Measurements from ENCODE around the gene TLE6.
"Not testable (repeated sequence)": the region's sequence is repeated elsewhere in the genome, so short reads cannot be mapped to it uniquely, and the experiment has no call there.

The TLE6 gene

DNA sequence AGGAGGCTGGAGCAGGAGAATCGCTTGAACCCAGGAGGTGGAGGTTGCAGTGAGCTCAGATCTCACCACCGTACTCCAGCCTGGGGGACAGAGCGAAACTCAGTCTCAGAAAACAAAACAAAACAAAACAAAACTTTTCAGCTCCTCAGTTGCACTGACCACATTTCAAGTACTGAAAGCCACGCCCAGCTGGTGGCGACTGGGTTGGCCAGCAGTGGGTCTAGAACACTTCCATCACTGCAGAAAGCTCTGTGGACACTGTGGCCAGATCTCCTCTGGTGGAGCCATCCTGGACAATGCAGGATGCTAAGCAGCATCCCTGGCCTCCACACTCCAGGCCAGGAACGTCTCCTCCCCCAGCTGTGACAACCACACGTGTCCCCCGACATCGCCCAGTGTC lies 30.6 kb downstream of the TLE6 start:
- Histone ChIP-seq H3K4me1 (ENCODE audit: insufficient read depth, low read length, poor library complexity, severe bottlenecking) (no peaks in the 10 kb centered on the region), H2AFZ (ENCODE audit: low read length) (no peak overlapping the region), H3K79me2 (ENCODE audit: insufficient read depth, low read length) (no peaks in the 10 kb centered on the region), H3K4me2 (ENCODE audit: low read depth, low read length, poor library complexity, severe bottlenecking) (no peak overlapping the region), H3K9me3 (ENCODE audit: insufficient read depth, low read depth, low read length) (no peaks in the 10 kb centered on the region), H3K9me2 (replicated peaks; ENCODE audit: low read depth, low read length) (no peaks in the 10 kb centered on the region), H3K9ac (ENCODE audit: low read depth, low read length, poor library complexity, severe bottlenecking) (no peak overlapping the region), H3K36me3 (ENCODE audit: insufficient read depth, low read length) (no peaks in the 10 kb centered on the region), H3K4me3 (ENCODE audit: low read length, poor library complexity, severe bottlenecking) (no peak overlapping the region), H4K20me1 (ENCODE audit: insufficient read depth, low read length, poor library complexity, severe bottlenecking) (no peaks in the 10 kb centered on the region), H3K27me3 (ENCODE audit: insufficient read depth, low read length, poor library complexity, severe bottlenecking) (no peaks in the 10 kb centered on the region), H3F3A (ENCODE audit: low read depth) (no peaks in the 10 kb centered on the region)
- TF ChIP-seq, protein P1, sequence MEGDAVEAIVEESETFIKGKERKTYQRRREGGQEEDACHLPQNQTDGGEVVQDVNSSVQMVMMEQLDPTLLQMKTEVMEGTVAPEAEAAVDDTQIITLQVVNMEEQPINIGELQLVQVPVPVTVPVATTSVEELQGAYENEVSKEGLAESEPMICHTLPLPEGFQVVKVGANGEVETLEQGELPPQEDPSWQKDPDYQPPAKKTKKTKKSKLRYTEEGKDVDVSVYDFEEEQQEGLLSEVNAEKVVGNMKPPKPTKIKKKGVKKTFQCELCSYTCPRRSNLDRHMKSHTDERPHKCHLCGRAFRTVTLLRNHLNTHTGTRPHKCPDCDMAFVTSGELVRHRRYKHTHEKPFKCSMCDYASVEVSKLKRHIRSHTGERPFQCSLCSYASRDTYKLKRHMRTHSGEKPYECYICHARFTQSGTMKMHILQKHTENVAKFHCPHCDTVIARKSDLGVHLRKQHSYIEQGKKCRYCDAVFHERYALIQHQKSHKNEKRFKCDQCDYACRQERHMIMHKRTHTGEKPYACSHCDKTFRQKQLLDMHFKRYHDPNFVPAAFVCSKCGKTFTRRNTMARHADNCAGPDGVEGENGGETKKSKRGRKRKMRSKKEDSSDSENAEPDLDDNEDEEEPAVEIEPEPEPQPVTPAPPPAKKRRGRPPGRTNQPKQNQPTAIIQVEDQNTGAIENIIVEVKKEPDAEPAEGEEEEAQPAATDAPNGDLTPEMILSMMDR (conservative IDR thresholded peaks at IDR 0.05; ENCODE audit: low read length) = no peak
- no peak for TF ChIP-seq EZH2phosphoT487 (IDR thresholded peaks at IDR 0.05; ENCODE audit: borderline replicate concordance)

DNA sequence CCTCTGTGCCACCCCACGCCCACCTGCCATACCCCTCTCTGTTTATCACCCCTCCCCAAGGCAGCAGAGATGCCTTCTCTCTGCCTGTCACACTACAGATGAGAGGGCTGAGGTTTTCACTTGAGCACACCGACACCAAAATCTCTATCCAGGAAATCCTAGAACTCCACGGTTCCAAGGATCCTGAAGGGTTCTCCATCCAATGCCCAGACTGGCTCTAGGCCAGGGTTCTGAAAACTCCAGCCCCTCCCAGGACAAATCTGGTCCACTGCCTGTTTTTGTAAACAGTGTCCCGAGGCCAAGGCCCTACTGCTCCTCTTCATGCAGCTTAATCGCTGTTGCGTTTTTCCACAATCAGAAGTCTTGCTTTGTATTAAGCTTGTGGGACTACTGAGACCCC lies 31.6 kb downstream of the TLE6 start:
- H3K4me3 ChIP-seq (ENCODE audit: low read length, poor library complexity, severe bottlenecking) = no peak overlapping the region
- no peak overlapping the region for H3K4me2 ChIP-seq (ENCODE audit: low read depth, low read length, poor library complexity, severe bottlenecking)
- H2AFZ ChIP-seq (ENCODE audit: low read length) = no peak overlapping the region
- H3K79me2 ChIP-seq (ENCODE audit: insufficient read depth, low read length) = no peaks in the 10 kb centered on the region
- no peaks in the 10 kb centered on the region for H3F3A ChIP-seq (ENCODE audit: low read depth)
- H3K9me2 ChIP-seq (replicated peaks; ENCODE audit: low read depth, low read length) = no peaks in the 10 kb centered on the region
- H3K9me3 ChIP-seq (ENCODE audit: insufficient read depth, low read depth, low read length) = no peaks in the 10 kb centered on the region
- no peak for TF ChIP-seq EZH2phosphoT487 (IDR thresholded peaks at IDR 0.05; ENCODE audit: borderline replicate concordance)
- TF ChIP-seq, protein P1 (conservative IDR thresholded peaks at IDR 0.05; ENCODE audit: low read length) = no peak
- no peaks in the 10 kb centered on the region for H3K4me1 ChIP-seq (ENCODE audit: insufficient read depth, low read length, poor library complexity, severe bottlenecking)
- H3K36me3 ChIP-seq (ENCODE audit: insufficient read depth, low read length) = no peaks in the 10 kb centered on the region
- no peaks in the 10 kb centered on the region for H4K20me1 ChIP-seq (ENCODE audit: insufficient read depth, low read length, poor library complexity, severe bottlenecking)
- H3K9ac ChIP-seq (ENCODE audit: low read depth, low read length, poor library complexity, severe bottlenecking) = no peak overlapping the region
- no peaks in the 10 kb centered on the region for H3K27me3 ChIP-seq (ENCODE audit: insufficient read depth, low read length, poor library complexity, severe bottlenecking)

DNA sequence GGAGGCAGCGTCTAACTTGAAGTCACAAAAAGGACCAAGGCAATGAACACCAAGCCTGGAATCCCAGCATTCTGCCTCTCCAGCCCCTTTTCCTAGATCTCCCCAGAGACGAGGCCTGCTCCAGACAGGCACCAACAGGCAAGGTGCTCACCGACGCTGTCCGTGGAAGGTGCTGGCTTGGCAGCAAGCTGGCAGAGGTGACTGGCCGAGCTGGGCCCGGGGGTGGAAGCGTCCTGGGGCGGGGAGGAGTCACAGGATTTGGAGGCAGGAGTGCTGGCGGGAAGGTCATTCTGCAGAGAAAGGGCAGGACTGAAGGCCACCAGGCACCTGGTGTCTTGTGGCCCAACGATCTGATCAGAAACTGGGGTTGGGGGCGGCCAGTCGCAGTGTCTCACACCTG lies 33.5 kb downstream of the TLE6 start:
- Histone ChIP-seq H3K36me3 (ENCODE audit: insufficient read depth, low read length) (no peaks in the 10 kb centered on the region), H3F3A (ENCODE audit: low read depth) (no peaks in the 10 kb centered on the region), H3K9ac (ENCODE audit: low read depth, low read length, poor library complexity, severe bottlenecking) (no peak overlapping the region), H3K4me1 (ENCODE audit: insufficient read depth, low read length, poor library complexity, severe bottlenecking) (no peaks in the 10 kb centered on the region), H3K27me3 (ENCODE audit: insufficient read depth, low read length, poor library complexity, severe bottlenecking) (no peaks in the 10 kb centered on the region), H2AFZ (ENCODE audit: low read length) (no peak overlapping the region), H4K20me1 (ENCODE audit: insufficient read depth, low read length, poor library complexity, severe bottlenecking) (no peaks in the 10 kb centered on the region), H3K79me2 (ENCODE audit: insufficient read depth, low read length) (no peaks in the 10 kb centered on the region), H3K9me2 (replicated peaks; ENCODE audit: low read depth, low read length) (no peaks in the 10 kb centered on the region), H3K4me2 (ENCODE audit: low read depth, low read length, poor library complexity, severe bottlenecking) (no peak overlapping the region), H3K9me3 (ENCODE audit: insufficient read depth, low read depth, low read length) (no peaks in the 10 kb centered on the region), H3K4me3 (ENCODE audit: low read length, poor library complexity, severe bottlenecking) (no peak overlapping the region)
- TF ChIP-seq, protein P1 (conservative IDR thresholded peaks at IDR 0.05; ENCODE audit: low read length) = no peak
- TF ChIP-seq EZH2phosphoT487 (IDR thresholded peaks at IDR 0.05; ENCODE audit: borderline replicate concordance) = no peak

DNA sequence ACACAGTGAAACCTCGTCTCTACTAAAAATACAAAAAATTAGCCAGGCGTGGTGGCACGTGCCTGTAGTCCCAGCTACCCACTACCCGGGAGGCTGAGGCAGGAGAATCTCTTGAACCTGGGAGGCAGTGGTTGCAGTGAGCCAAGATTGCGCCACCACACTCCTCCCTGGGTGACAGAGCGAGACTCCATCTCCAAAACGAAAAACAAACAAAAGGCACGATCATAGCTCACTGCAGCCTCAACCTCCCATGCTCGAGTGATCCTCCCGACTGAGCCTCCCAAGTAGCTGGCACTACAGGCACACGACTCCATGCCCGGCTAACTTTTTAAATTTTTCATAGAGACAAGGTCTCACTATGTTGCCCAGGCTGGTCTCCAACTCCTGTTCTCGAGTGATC lies 34.7 kb downstream of the TLE6 start:
- H3K9me3 ChIP-seq (ENCODE audit: insufficient read depth, low read depth, low read length); H3F3A ChIP-seq (ENCODE audit: low read depth); H3K9me2 ChIP-seq (replicated peaks; ENCODE audit: low read depth, low read length); H3K79me2 ChIP-seq (ENCODE audit: insufficient read depth, low read length); H3K4me1 ChIP-seq (ENCODE audit: insufficient read depth, low read length, poor library complexity, severe bottlenecking); H3K4me3 ChIP-seq (ENCODE audit: low read length, poor library complexity, severe bottlenecking); H3K36me3 ChIP-seq (ENCODE audit: insufficient read depth, low read length); H3K9ac ChIP-seq (ENCODE audit: low read depth, low read length, poor library complexity, severe bottlenecking); H3K4me2 ChIP-seq (ENCODE audit: low read depth, low read length, poor library complexity, severe bottlenecking); H4K20me1 ChIP-seq (ENCODE audit: insufficient read depth, low read length, poor library complexity, severe bottlenecking); H2AFZ ChIP-seq (ENCODE audit: low read length); H3K27me3 ChIP-seq (ENCODE audit: insufficient read depth, low read length, poor library complexity, severe bottlenecking): not testable (repeated sequence)
